GM12892 (cell line): ENCODE results near the gene TAGLN2.

Experiments used
- DNase-seq: peaks from one replicate; pipeline ENCODE4 v3.0.0; 2011; ENCODE audit not compliant: insufficient read length
- FAIRE-seq: peaks from 2 replicates; lab custom pipeline; 2011; peaks lifted over from hg19 to GRCh38; lab: Jason Lieb, UNC
- POLR2A ChIP-seq: IDR thresholded peaks from 2 replicates; pipeline ENCODE4 v1.6.1; 2011; ENCODE audit warnings: low read depth, low read length, control low read depth
- POLR2AphosphoS5 ChIP-seq: IDR thresholded peaks from 2 replicates; pipeline ENCODE4 v1.6.1; 2011; ENCODE audit warnings: low read depth, low read length, control low read depth
- TAF1 ChIP-seq: IDR thresholded peaks from 2 replicates; pipeline ENCODE4 v1.6.1; 2011; ENCODE audit warnings: low read depth, mild to moderate bottlenecking, control low read depth, low read length, borderline replicate concordance

TAGLN2 gene

GRCh38 chr1:159932296-159933285 is 7.3 kb upstream of the TAGLN2 start:
- no peak for DNase-seq
- peak; percentile 30 for FAIRE-seq
- no peak for TF ChIP-seq TAF1
- TF ChIP-seq POLR2AphosphoS5 = no peak
- TF ChIP-seq POLR2A = no peak

- no peak for TF ChIP-seq POLR2AphosphoS5
- TF ChIP-seq TAF1 = no peak
- TF ChIP-seq POLR2A = no peak
- no peak for FAIRE-seq
- no peak for DNase-seq
Measured at GRCh38 chr1:159931795-159932173, 6.5 kb upstream of the TAGLN2 start.

- FAIRE-seq (no peak), DNase-seq (no peak)
- TF ChIP-seq POLR2AphosphoS5 (no peak), POLR2A (no peak), TAF1 (no peak)
Measured at GRCh38 chr1:159931101-159931794, 5.9 kb upstream of the TAGLN2 start.

GRCh38 chr1:159930634-159931033 is 5.3 kb upstream of the TAGLN2 start:
- no peak for FAIRE-seq
- DNase-seq = no peak
- TF ChIP-seq POLR2A (no peak), POLR2AphosphoS5 (no peak), TAF1 (no peak)

GRCh38 chr1:159930216-159930615 is 4.9 kb upstream of the TAGLN2 start:
- FAIRE-seq = no peak
- TF ChIP-seq POLR2AphosphoS5 (no peak), POLR2A (no peak), TAF1 (no peak)
- DNase-seq = no peak

GRCh38 chr1:159929155-159930051 is 4.1 kb upstream of the TAGLN2 start:
- TF ChIP-seq POLR2A = no peak
- FAIRE-seq (no peak), DNase-seq (no peak)

GRCh38 chr1:159928491-159929050 is 3.3 kb upstream of the TAGLN2 start:
- FAIRE-seq (no peak), DNase-seq (no peak)
- no peak for TF ChIP-seq TAF1
- no peak for TF ChIP-seq POLR2A
- TF ChIP-seq POLR2AphosphoS5 = no peak

- TF ChIP-seq POLR2A = no peak
- TF ChIP-seq POLR2AphosphoS5 = no peak
- TF ChIP-seq TAF1 = no peak
- DNase-seq (no peak), FAIRE-seq (no peak)
Measured at GRCh38 chr1:159927849-159928431, 2.6 kb upstream of the TAGLN2 start.

GRCh38 chr1:159927211-159927848 is 2.0 kb upstream of the TAGLN2 start:
- TF ChIP-seq POLR2AphosphoS5 (no peak), TAF1 (no peak), POLR2A (no peak)
- DNase-seq (no peak), FAIRE-seq (no peak)

- TF ChIP-seq TAF1 (no peak), POLR2AphosphoS5 (no peak), POLR2A (no peak)
- DNase-seq = no peak
- FAIRE-seq = no peak
Measured at GRCh38 chr1:159925719-159926078, 392 bp upstream of the TAGLN2 start.
